ENCODE results near the gene CCNG2.
A peak's percentile ranks its signal among the peaks of the same experiment; 100 is the strongest.

The CCNG2 gene, protein sequence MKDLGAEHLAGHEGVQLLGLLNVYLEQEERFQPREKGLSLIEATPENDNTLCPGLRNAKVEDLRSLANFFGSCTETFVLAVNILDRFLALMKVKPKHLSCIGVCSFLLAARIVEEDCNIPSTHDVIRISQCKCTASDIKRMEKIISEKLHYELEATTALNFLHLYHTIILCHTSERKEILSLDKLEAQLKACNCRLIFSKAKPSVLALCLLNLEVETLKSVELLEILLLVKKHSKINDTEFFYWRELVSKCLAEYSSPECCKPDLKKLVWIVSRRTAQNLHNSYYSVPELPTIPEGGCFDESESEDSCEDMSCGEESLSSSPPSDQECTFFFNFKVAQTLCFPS

DNA sequence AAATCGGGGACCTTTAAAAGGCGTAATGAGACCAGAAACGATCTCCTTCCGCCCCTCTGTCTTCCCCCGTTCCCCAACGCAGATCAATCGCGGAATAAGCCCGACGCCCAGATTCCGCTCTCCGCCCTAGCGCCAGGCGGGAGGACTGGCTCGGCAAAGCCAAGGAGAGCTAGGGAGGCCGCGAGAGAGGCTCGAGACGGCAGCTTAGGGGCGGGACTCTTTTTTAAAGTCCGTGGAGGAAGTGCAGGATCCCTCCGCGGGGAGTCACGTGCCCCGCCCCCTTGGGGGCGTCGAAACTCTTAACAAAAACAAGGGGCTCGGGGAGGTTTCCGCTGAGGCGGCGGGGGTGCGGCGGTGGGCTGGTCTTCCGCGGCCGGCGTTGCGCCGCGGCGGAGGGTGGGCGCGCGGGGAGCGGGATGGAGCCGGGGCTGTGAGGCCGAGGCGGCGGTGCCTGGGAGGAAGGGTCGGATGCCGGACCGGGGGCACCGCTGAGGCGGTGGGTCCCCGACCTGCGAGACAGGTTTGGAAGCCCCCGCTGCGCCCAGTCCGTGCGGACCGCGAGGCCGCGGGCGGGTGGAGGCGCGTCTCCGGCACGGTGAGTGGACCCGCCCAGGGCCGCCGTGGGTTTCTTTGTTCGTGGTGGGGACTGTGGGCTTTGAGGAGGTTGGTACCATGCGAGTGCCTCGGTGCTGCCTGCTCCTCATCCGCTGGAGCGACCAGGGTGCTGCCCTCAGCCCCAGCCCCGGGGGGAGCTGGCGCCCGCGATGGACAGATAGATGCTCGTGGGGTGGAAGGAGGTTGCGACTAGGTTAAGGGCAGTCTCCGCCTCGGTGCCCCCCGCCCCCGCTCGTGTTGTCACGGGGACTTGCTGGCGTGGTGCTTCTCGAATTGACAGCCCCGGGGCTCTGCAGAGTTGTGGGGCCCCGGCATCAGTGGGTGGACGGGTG, at the start of gene CCNG2:
Gene CCNG2, plus strand, starts transcription at position 296 of the 947 bp plus-strand sequence. CDS start 1,326 bp downstream, outside the sequence.
- DNase-seq = peak; percentile 78
- H3K9me3 Mint-ChIP-seq = no peaks in the 10 kb centered on the region
- peak within 1 kb of the TSS; percentile 96 to 97 for H3K4me3 Mint-ChIP-seq
- ATAC-seq (replicated peaks) = peak; percentile 48 to 52
- peaks cover 13 to 24% of the 10 kb centered on the region in 2 donors for H3K36me3 Mint-ChIP-seq
- peaks cover 36 to 64% of the 10 kb centered on the region in 2 donors for H3K4me1 Mint-ChIP-seq
- H3K27ac Mint-ChIP-seq = peak within 1 kb of the TSS; percentile 99
- H3K27me3 Mint-ChIP-seq = no peaks in the 10 kb centered on the region

DNA sequence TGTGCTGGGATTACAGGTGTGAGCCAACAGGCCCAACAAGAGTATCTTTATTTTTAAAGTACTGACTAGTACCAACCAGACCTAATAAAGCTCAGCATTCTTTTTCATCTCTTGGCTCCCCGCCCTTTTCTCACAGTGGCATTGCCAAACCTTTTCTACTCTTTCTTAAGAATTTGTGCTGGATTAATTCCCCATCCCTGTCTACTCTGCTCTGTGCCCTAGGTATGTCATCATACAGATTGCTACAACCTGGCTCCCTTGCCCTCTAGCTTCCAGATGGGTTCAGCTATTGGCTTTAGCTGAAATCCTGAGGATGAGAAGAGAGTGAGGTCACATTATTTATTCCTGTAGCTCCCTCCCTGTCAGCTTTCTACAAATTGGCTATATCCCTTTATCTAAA, 46.3 kb upstream of the CCNG2 start:
- H3K4me1 Mint-ChIP-seq = peaks cover 2 to 9% of the 10 kb centered on the region in 2 donors
- H3K36me3 Mint-ChIP-seq = peaks cover 0 to 3% of the 10 kb centered on the region in 2 donors
- H3K9me3 Mint-ChIP-seq = peaks cover 0 to 2% of the 10 kb centered on the region in 2 donors
- ATAC-seq (replicated peaks) (no peak), DNase-seq (no peak)
- H3K4me3 Mint-ChIP-seq = no peak overlapping the region
- no peak overlapping the region for H3K27ac Mint-ChIP-seq
- H3K27me3 Mint-ChIP-seq = no peaks in the 10 kb centered on the region

DNA sequence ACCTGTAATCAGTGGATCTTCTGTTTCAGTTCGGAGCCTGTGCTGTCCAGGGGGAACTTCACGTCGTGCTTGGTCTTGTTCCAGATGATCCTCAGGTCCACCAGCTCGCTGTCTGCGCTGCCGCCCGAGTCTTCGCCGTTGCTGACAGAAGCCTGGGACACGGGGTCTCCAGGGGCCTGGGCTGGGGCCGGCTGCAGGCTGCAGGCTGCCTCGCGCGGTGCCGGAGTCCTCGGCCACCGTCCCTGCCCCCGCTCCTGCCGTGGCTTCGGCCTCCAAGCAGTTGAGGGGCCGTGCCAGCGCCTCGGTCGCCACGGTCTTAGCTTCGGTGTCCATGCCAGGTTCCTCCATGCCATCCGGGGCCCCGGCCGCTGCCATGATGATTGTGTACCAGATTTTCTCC, 43.9 kb upstream of the CCNG2 start:
- H3K4me1 Mint-ChIP-seq = no peaks in the 10 kb centered on the region
- DNase-seq (no peak), ATAC-seq (replicated peaks) (no peak)
- no peak overlapping the region for H3K27ac Mint-ChIP-seq
- peaks cover 0 to 3% of the 10 kb centered on the region in 2 donors for H3K36me3 Mint-ChIP-seq
- H3K4me3 Mint-ChIP-seq = no peak overlapping the region
- no peaks in the 10 kb centered on the region for H3K27me3 Mint-ChIP-seq
- peaks cover 0 to 4% of the 10 kb centered on the region in 2 donors for H3K9me3 Mint-ChIP-seq

DNA sequence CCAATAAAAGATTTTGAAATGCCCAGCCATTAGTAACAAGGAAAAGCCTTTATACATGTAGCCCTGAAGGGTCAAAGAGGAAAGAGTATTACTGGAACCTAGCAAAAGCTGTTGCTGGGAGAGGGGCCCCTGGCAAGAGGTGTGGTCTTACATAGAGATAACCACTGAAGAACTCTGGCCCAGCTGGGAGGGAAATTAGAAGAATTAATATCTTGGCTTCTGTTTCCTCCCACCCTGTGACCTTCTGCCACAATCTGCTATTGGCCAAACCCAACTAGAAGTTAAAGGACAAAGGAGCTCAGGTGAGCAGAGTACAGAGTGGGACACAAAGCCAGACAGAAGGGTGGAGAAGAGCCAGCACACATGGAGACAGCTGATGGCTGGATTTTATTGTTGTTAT, 39.3 kb upstream of the CCNG2 start:
- peaks cover 0 to 3% of the 10 kb centered on the region in 2 donors for H3K36me3 Mint-ChIP-seq
- H3K27me3 Mint-ChIP-seq = no peaks in the 10 kb centered on the region
- H3K27ac Mint-ChIP-seq = no peak overlapping the region
- H3K4me1 Mint-ChIP-seq = peaks cover 11 to 31% of the 10 kb centered on the region in 2 donors
- ATAC-seq (replicated peaks) (no peak), DNase-seq (no peak)
- H3K9me3 Mint-ChIP-seq = peaks cover 0 to 4% of the 10 kb centered on the region in 2 donors
- no peak overlapping the region for H3K4me3 Mint-ChIP-seq

DNA sequence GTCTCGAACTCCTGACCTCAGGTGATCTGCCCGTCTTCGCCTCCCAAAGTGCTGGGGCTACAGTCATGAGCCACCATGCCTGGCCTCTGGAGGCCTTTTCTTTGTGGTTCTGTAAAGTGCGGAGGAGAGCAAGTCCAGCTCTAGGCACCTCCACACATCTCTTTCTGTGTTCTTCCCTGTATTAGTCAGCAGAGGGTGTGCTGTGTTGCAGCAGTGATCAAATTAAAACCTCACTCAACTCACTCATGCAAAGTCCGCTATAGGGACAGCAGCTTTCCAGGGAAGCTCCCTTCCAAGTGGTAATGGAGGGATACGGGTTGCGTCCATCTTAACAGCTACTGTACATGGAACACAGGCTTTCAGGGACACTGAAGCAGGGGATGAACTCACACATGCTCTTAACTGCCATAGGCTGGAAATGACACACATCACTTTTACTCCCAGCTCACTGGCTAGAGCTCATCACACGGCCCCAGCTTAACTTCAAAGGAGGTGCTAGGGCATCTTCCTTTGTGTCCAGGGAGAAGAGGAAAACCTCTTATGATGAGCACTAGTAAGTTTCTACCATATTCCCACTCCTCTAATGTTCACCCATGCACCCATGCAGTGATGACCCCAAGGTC, 36.0 kb upstream of the CCNG2 start:
- peaks cover 34 to 64% of the 10 kb centered on the region in 2 donors for H3K4me1 Mint-ChIP-seq
- ATAC-seq (replicated peaks) (peak; percentile 70 to 76), DNase-seq (no peak)
- H3K4me3 Mint-ChIP-seq = no peak overlapping the region
- H3K27me3 Mint-ChIP-seq = no peaks in the 10 kb centered on the region
- peaks cover 0 to 2% of the 10 kb centered on the region in 2 donors for H3K9me3 Mint-ChIP-seq
- H3K36me3 Mint-ChIP-seq = no peaks in the 10 kb centered on the region
- H3K27ac Mint-ChIP-seq = no peak overlapping the region

DNA sequence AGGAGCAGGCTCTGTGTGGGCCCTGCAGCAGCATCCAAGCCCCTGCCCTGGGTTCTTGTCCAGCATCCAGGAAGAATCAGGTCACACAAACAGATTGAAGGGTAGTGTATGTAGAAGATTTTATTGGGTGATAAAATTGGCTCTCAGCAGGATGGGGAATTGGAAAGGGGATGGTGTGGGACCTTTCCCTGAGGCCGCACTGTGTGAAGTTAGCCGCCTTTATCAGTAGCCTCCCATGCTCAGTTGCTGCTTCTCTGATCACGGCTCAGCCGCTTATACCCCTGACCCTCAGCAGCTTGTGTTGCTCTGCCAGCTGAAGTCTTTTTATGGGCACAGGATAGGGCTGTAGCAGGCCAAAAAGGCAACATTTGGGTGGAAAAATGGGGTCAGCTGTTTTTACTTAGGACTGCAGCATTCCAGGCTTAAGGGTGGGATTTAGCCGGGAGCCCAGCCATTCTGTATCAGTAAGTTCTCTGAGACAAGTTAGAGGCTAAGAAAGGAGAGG, 35.2 kb upstream of the CCNG2 start:
- DNase-seq = no peak
- no peak for ATAC-seq (replicated peaks)
- no peaks in the 10 kb centered on the region for H3K36me3 Mint-ChIP-seq
- peaks cover 35 to 66% of the 10 kb centered on the region in 2 donors for H3K4me1 Mint-ChIP-seq
- H3K4me3 Mint-ChIP-seq = no peak overlapping the region
- no peaks in the 10 kb centered on the region for H3K27me3 Mint-ChIP-seq
- peaks cover 0 to 2% of the 10 kb centered on the region in 2 donors for H3K9me3 Mint-ChIP-seq
- peak overlapping the region; percentile 39 for H3K27ac Mint-ChIP-seq

DNA sequence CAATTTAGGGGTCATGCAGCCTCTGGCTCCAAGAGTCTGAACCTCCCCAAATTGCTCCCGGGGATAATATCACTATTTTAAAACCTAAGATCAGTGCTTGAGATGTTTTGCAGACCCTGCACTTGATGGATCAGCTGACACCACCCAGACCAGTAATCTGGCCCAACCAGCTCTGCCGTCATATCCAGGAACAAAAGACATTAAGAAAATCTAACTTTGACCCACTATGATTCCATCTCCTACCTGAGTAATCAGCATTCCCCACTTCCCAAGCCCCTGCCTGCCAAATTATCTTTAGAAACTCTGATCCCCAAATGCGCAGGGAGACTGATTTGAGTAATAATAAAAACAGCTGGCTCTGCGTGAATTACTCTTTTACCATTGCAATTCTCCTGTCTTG, 34.4 kb upstream of the CCNG2 start:
- Mint-ChIP-seq H3K4me3 (no peak overlapping the region), H3K36me3 (no peaks in the 10 kb centered on the region), H3K27me3 (no peaks in the 10 kb centered on the region), H3K4me1 (peaks cover 40 to 71% of the 10 kb centered on the region in 2 donors), H3K27ac (no peak overlapping the region), H3K9me3 (no peaks in the 10 kb centered on the region)
- no peak for ATAC-seq (replicated peaks)
- DNase-seq = no peak

DNA sequence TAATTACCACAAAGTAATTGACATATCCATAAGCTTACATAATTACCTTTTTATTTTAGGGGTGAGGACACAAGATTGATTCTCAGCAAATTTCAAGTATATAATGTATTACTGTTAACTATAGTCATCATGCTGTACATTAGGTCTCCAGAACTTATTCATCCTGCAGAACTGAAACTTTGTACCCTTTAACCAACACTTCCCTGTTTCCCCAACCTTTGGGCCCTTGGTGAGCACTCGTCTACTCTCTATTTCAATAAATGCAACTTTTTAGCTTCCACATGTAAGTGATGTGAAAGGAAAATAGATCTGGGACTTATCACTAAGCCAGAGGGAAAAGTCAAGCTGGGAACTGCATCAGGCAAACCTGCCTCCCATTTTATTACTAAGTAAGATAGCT, 33.6 kb upstream of the CCNG2 start:
- Mint-ChIP-seq H3K4me1 (peaks cover 46 to 79% of the 10 kb centered on the region in 2 donors), H3K36me3 (no peaks in the 10 kb centered on the region), H3K4me3 (no peak overlapping the region), H3K27ac (no peak overlapping the region), H3K27me3 (no peaks in the 10 kb centered on the region), H3K9me3 (no peaks in the 10 kb centered on the region)
- ATAC-seq (replicated peaks) (peak; percentile 59 to 66), DNase-seq (no peak)

DNA sequence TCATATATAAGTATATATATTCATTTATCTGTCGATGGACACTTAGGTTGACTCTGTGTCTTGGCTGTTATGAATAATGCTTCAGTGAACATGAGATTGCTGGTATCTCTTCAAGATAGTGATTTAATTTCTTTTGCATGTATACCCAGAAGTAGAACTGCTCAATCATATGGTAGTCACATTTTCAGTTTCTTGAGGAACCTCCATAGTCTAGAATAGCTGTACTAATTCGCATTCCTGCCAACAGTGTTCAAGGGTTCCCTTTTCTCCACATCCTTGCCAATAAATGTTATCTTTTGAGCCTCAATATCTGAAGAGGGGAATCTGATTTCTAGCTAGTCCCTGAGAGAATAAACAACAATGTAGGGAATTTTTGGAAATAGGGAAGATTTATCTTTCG, 32.4 kb upstream of the CCNG2 start:
- Mint-ChIP-seq H3K27ac (no peak overlapping the region), H3K27me3 (no peaks in the 10 kb centered on the region), H3K36me3 (peaks cover 0 to 3% of the 10 kb centered on the region in 2 donors), H3K4me3 (no peak overlapping the region), H3K9me3 (peaks cover 4 to 5% of the 10 kb centered on the region in 2 donors), H3K4me1 (peaks cover 48 to 78% of the 10 kb centered on the region in 2 donors)
- DNase-seq = no peak
- ATAC-seq (replicated peaks) = no peak

DNA sequence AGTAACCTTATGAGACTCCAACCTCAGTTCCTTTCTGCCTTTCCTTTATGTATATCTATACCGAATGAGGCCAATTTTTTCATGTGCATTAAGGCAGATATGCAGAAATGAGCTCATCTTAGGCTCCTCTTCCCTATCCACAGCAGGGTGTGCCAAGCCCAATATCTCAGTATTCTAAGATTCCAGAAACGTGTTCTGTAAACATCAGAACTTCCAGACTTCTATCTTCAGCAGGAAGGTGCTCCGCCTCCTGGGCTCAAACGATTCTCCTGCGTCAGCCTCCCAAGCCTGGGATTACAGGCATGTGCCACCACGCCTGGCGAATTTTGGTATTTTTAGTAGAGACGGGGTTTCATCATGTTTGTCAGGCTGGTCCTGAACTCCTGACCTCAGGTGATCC, 31.0 kb upstream of the CCNG2 start:
- peak overlapping the region; percentile 71 for H3K27ac Mint-ChIP-seq
- ATAC-seq (replicated peaks) (no peak), DNase-seq (no peak)
- H3K36me3 Mint-ChIP-seq = peaks cover 0 to 3% of the 10 kb centered on the region in 2 donors
- no peaks in the 10 kb centered on the region for H3K27me3 Mint-ChIP-seq
- H3K4me3 Mint-ChIP-seq = no peak overlapping the region
- H3K4me1 Mint-ChIP-seq = peaks cover 45 to 66% of the 10 kb centered on the region in 2 donors
- H3K9me3 Mint-ChIP-seq = peaks cover 5 to 6% of the 10 kb centered on the region in 2 donors

DNA sequence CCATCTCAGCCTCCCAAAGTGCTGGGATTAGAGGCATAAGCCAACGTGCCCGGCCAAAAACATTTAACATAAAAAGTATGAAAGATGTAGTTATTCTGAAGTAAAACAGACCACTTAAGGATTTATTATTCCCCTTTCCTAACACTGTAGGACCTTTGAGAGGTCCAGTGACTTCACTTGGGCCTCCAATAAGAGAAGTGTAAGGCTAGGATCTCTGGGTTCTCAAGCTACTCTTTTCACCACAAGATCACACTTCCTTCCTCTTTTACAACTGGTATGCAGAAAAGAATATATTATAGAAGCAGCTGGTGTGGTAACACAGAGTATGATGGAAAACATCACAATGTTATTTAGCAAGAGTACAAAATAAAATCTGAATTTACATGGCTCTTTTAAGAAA, 30.2 kb upstream of the CCNG2 start:
- peaks cover 5 to 6% of the 10 kb centered on the region in 2 donors for H3K9me3 Mint-ChIP-seq
- no peak overlapping the region for H3K4me3 Mint-ChIP-seq
- no peaks in the 10 kb centered on the region for H3K27me3 Mint-ChIP-seq
- peaks cover 0 to 3% of the 10 kb centered on the region in 2 donors for H3K36me3 Mint-ChIP-seq
- peaks cover 39 to 58% of the 10 kb centered on the region in 2 donors for H3K4me1 Mint-ChIP-seq
- H3K27ac Mint-ChIP-seq = peak overlapping the region; percentile 69
- ATAC-seq (replicated peaks) (peak; percentile 91 to 93), DNase-seq (no peak)

DNA sequence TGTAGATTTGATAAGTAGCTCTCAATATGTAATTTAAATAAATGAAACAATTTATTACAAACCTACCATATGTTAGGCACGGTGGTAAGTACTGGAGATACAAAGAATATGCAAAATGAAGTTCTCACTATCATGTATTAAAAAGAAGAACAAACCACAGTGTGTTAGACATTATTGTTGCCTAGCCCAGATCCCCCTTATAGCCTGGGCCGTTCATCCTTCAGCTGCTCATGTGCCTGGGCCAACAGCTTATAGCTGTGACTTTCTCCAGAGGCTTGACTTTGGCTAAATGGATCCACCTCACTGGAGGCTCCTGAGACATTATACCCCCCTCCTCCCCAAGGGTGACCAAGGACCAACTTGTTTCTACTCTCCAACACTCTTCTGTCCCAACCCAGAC, 29.8 kb upstream of the CCNG2 start:
- peak overlapping the region; percentile 48 for H3K27ac Mint-ChIP-seq
- H3K4me1 Mint-ChIP-seq = peaks cover 39 to 54% of the 10 kb centered on the region in 2 donors
- peaks cover 0 to 3% of the 10 kb centered on the region in 2 donors for H3K36me3 Mint-ChIP-seq
- no peak overlapping the region for H3K4me3 Mint-ChIP-seq
- no peak for DNase-seq
- H3K27me3 Mint-ChIP-seq = no peaks in the 10 kb centered on the region
- H3K9me3 Mint-ChIP-seq = peaks cover 5 to 6% of the 10 kb centered on the region in 2 donors
- ATAC-seq (replicated peaks) = peak; percentile 62 to 64

DNA sequence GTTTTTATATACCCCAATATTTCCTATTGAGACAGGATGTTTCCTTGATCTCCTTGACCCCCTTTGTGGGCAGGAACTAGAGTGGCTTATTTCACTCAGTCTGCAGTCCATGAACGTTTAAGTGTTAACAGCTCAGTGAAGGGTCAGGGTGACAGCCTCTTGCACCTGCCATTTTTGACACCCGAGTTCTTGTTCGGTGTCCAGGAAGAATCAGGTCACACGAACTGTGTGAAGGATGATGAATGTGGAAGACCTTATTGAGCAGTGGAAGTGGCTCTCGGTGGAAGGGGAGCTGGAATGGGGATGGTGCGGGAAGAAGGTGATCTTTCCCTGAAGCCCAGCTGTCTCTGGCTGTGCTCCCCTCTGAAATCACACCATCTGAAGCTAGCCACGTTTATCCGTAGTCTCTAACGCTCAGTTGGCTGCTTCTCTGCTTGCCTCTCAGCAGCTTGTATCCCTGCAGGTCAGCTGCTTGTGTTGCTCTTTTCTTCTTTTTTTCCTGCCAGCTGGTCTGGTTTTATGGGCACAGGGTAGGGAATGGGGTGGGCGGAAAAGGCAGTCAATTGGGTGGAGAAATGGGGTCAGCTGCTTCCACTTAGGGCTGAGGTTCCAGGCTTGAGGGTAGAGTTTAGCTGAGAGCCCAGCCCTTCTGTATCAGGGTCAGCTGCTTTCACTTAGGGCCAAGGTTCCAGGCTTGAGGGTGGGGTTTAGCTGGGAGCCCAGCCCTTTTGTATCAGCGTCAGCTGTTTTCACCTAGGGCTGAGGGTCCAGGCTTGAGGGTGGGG, 29.0 kb upstream of the CCNG2 start:
- DNase-seq (no peak), ATAC-seq (replicated peaks) (no peak)
- H3K27ac Mint-ChIP-seq = peak overlapping the region; percentile 70
- H3K9me3 Mint-ChIP-seq = peaks cover 5 to 6% of the 10 kb centered on the region in 2 donors
- peaks cover 0 to 3% of the 10 kb centered on the region in 2 donors for H3K36me3 Mint-ChIP-seq
- H3K4me3 Mint-ChIP-seq = no peak overlapping the region
- no peaks in the 10 kb centered on the region for H3K27me3 Mint-ChIP-seq
- H3K4me1 Mint-ChIP-seq = peaks cover 35 to 45% of the 10 kb centered on the region in 2 donors
